Panc1 (cell line): Measurements from ENCODE around the gene TUBG2. TPM values are rescaled to one million over a fixed set of nuclear protein-coding genes. Genes with fewer than 3 reads are reported as not detected.

Experiments used
- ATAC-seq: fragments of 200-7000 bp; cut with Tn5 transposase; 2 replicates; pipeline ENCODE4 v1.9.1; 2020; ENCODE audit warnings: mild to moderate bottlenecking, moderate library complexity
- BruUV-seq: library from RNA; stranded (reverse); fragments of 400-500 nt; replicated peaks from 2 replicates; lab custom pipeline; 2021; lab: Mats Ljungman, UMichigan
- CTCF ChIA-PET: fragments of 300-600 bp; sonication (Branson Sonifier 250); formaldehyde crosslinking; loops from one replicate; lab custom pipeline; 2022; ENCODE audit warnings: antibody characterized with exemption; lab: Charles Lee
- POLR2A ChIA-PET: fragments of 300-600 bp; sonication (Branson Sonifier 250); formaldehyde crosslinking; loops from one replicate; lab custom pipeline; 2022; ENCODE audit warnings: antibody characterized with exemption; lab: Charles Lee
- DNase-seq: peaks from one replicate; pipeline ENCODE4 v3.0.0-alpha.2; 2010; ENCODE audit warnings: low read depth, low spot score
- H3K27ac ChIP-seq: 2 replicates; pipeline ENCODE4 v1.5.1; 2011; ENCODE audit warnings: mild to moderate bottlenecking, low read length, inconsistent platforms
- H3K27me3 ChIP-seq: fragments of 200-500 bp; sonication (Bioruptor generic); 2 replicates; pipeline ENCODE4 v1.6.0; 2014; ENCODE audit warnings: low read length, inconsistent platforms; ENCODE audit not compliant: control insufficient read depth, insufficient read depth
- H3K36me3 ChIP-seq: fragments of 200-500 bp; sonication (Bioruptor generic); 2 replicates; pipeline ENCODE4 v1.5.1; 2014; ENCODE audit warnings: inconsistent platforms, mild to moderate bottlenecking, low read length, moderate library complexity; ENCODE audit not compliant: control insufficient read depth, insufficient read depth
- H3K4me1 ChIP-seq: 2 replicates; pipeline ENCODE4 v1.5.1; 2011; ENCODE audit warnings: inconsistent platforms, mild to moderate bottlenecking, low read length, moderate library complexity; ENCODE audit not compliant: control insufficient read depth, insufficient read depth
- H3K4me3 ChIP-seq, 2 experiments: 2 replicates each; pipeline ENCODE4 v1.5.1; 2011 to 2012; ENCODE audit warnings: low read depth in 2 of 2, low read length in 2 of 2, mild to moderate bottlenecking in 2 of 2, inconsistent platforms in 1 of 2, moderate library complexity in 1 of 2
- H3K9me3 ChIP-seq: fragments of 200-500 bp; sonication (Bioruptor generic); 2 replicates; pipeline ENCODE4 v1.5.1; 2014; ENCODE audit warnings: low read depth, mild to moderate bottlenecking, inconsistent platforms, low read length, moderate library complexity; ENCODE audit not compliant: control insufficient read depth, insufficient read depth
- POLR2AphosphoS5 ChIP-seq: IDR thresholded peaks from 2 replicates; pipeline ENCODE4 v1.6.1; 2012; ENCODE audit warnings: mild to moderate bottlenecking, low read depth, low read length, moderate library complexity
- REST ChIP-seq, 2 experiments: IDR thresholded peaks; 2 replicates each; pipeline ENCODE4 v1.6.1; 2011 to 2012; ENCODE audit warnings: low read depth in 2 of 2, control low read depth in 1 of 2, low read length in 1 of 2, mild to moderate bottlenecking in 1 of 2, moderate library complexity in 1 of 2; ENCODE audit not compliant: insufficient read depth in 1 of 2
- SIN3A ChIP-seq: IDR thresholded peaks from 2 replicates; pipeline ENCODE4 v1.6.1; 2012; ENCODE audit warnings: low read depth, mild to moderate bottlenecking, low read length, moderate library complexity, borderline replicate concordance; ENCODE audit not compliant: insufficient read depth
- TCF7L2 ChIP-seq: IDR thresholded peaks from 2 replicates; pipeline ENCODE4 v1.6.1; 2011; ENCODE audit warnings: mild to moderate bottlenecking, low read depth, low read length, inconsistent platforms
- in situ Hi-C: cut with HindIII; loops from 2 replicates; pipeline ENCODE4 v1.10.0; 2016; ENCODE audit warnings: low sequenced_read_pairs, low pct_unique_long_range_greater_than_20kb
- intact Hi-C: fragments of 100-400 bp; cut with micrococcal nuclease; formaldehyde crosslinking; loops from one replicate; pipeline ENCODE4 v1.10.0; 2022; ENCODE audit not compliant: unreplicated experiment
- total RNA-seq: library from RNA; stranded (reverse); gene quantifications from one replicate; pipeline ENCODE4 v1.2.1, GENCODE V29; 2021; ENCODE audit not compliant: unreplicated experiment
- TF ChIP-seq, protein P1 (sequence below): fragments of 450-650 bp; IDR thresholded peaks from 2 replicates; pipeline ENCODE4 v1.5.1; 2017; ENCODE audit warnings: mild to moderate bottlenecking

The TUBG2 gene
- total RNA-seq, 1 experiment from 2014 or later, result 25.5 TPM

DNA sequence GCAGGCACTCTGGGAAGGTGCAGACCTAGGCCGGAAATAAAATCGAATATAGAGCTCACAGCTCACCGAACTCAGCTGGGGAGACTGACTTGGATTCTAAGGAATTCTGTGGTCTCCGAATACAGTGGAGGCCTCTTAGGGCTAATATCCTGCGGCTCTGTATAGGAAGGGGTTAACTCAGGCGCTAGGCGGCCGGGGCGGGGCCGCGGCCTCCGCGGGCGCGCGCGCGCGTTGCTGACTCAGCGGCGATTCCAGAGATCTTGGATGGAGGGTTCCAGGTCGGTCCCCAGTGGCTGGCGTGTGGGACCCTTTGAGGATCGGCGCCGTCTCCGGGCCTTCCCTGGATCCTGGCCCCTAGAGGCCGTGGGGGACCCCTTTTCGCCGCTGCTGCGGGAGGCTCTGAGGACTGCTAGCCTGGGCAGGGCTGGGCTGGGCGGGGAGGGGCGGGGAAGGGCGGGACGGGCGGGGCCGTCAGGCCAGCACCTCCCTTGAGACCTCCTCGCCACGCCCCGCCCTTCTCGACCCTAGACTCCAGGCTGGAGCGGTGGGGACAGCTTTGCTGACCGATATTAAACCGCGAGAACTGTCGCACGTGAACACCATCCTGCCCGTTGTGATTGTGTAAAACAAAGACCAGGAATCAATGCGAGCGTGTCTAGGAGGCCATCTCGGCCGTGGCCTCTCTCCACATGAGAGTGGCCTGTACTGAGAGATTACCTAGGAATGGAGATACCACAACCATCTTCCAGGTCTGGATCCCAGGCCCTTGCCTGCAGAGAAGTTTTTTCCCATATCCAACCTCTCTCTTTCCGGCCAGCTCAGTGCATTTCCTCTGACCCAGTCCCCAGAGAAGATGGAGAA is 19.1 kb downstream of the TUBG2 start:
- intact Hi-C loops (loop anchor here (5.0 kb wide), 1 partner anchor 101 kb away; the partner anchor contains the start of gene PSMC3IP), in situ Hi-C loops (no loop called here)
- CTCF ChIA-PET, result interaction anchor here (1.2 kb wide), 1 partner anchor 100 kb away, joined by 9 read pairs; the partner anchor contains the start of gene PSMC3IP
- ATAC-seq (peak; percentile 58), DNase-seq (no peak)
- no peaks in the 10 kb centered on the region; the same call in 1 of the 2 replicates for H3K36me3 ChIP-seq
- POLR2A ChIA-PET, result interaction anchor here (0.6 kb wide), 3 partner anchors 44 to 320 kb away, joined by 3 to 5 read pairs (median 3); partner anchors contain the start of gene RPL27
- H3K9me3 ChIP-seq, result no peaks in the 10 kb centered on the region
- no peaks in the 10 kb centered on the region for H3K27me3 ChIP-seq
- BruUV-seq, result no TSS peak
- peaks cover 22% of the 10 kb centered on the region for H3K4me1 ChIP-seq
- TF ChIP-seq TCF7L2, result no peak
- peak; percentile 48 for TF ChIP-seq POLR2AphosphoS5
- H3K27ac ChIP-seq, result peak overlapping the region; percentile 95
- peak overlapping the region; percentile 52 to 67 for H3K4me3 ChIP-seq

DNA sequence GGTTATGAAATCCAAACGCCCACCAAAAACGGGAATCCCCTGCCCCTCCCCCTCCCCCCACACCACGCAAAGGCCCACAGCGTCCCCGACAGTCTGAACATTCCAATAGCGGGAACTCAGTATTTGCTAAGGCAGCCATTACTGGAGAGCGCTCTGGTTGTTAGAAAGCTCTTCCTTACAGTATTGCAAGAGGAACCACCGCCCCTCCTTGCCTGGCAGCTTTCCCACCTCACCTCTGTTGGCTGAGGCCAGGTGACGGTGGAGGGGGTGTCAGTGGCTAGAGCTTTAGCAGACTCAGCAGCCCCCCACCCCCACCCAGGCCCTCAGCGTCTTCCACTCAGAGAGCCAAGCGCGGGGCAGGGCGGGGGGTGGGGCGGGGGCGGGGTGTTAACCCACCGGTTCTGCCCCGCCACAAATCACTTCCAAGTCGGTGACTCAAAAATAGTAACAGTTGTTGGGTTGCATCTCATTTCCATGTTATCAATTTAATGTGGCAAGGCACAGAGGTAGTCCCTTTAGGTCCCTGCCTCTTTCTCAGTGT is 19.9 kb downstream of the TUBG2 start:
- no TSS peak for BruUV-seq
- DNase-seq (no peak), ATAC-seq (no peak; the same call in 1 of the 2 replicates)
- Histone ChIP-seq H3K4me1 (peaks cover 19% of the 10 kb centered on the region), H3K36me3 (no peaks in the 10 kb centered on the region; the same call in 1 of the 2 replicates), H3K9me3 (no peaks in the 10 kb centered on the region), H3K27me3 (no peaks in the 10 kb centered on the region), H3K4me3 (peak overlapping the region; percentile 15 to 67), H3K27ac (peak overlapping the region; percentile 95)
- TF ChIP-seq SIN3A (no peak), POLR2AphosphoS5 (no peak), TCF7L2 (no peak), REST (IDR thresholded peaks at IDR 0.05; ENCODE audit: insufficient read depth in 1 of 2, low read depth in 2 of 2, low read length in 1 of 2) (no peak)
- TF ChIP-seq, protein P1, sequence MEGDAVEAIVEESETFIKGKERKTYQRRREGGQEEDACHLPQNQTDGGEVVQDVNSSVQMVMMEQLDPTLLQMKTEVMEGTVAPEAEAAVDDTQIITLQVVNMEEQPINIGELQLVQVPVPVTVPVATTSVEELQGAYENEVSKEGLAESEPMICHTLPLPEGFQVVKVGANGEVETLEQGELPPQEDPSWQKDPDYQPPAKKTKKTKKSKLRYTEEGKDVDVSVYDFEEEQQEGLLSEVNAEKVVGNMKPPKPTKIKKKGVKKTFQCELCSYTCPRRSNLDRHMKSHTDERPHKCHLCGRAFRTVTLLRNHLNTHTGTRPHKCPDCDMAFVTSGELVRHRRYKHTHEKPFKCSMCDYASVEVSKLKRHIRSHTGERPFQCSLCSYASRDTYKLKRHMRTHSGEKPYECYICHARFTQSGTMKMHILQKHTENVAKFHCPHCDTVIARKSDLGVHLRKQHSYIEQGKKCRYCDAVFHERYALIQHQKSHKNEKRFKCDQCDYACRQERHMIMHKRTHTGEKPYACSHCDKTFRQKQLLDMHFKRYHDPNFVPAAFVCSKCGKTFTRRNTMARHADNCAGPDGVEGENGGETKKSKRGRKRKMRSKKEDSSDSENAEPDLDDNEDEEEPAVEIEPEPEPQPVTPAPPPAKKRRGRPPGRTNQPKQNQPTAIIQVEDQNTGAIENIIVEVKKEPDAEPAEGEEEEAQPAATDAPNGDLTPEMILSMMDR, result no peak
- POLR2A ChIA-PET, result interaction anchor here (0.6 kb wide), 2 partner anchors 43 to 168 kb away, joined by 3 to 5 read pairs; no protein-coding TSS in a partner anchor
- intact Hi-C loops, result loop anchor here (5.0 kb wide), 1 partner anchor 102 kb away; the partner anchor contains the start of gene PSMC3IP
- CTCF ChIA-PET, result interaction anchor here (1.2 kb wide), 1 partner anchor 101 kb away, joined by 9 read pairs; the partner anchor contains the start of gene PSMC3IP
- in situ Hi-C loops, result no loop called here
